NCI-H526 treated with DMSO at 0.1 percent for 48 hours (cell line): ENCODE measurements around the gene ARMC9.
"Not testable (repeated sequence)": the region's sequence is repeated elsewhere in the genome, so short reads cannot be mapped to it uniquely, and the experiment has no call there.

Experiments used
- DNase-seq: peaks from one replicate; lab custom pipeline; 2025; lab: John Stamatoyannopoulos, UW

The ARMC9 gene

GRCh38 chr2:231364061-231364460 is 165.6 kb downstream of the ARMC9 start:
- no peak for DNase-seq

- peak; percentile 56 for DNase-seq
These were observed 166.8 kb downstream of the ARMC9 start for GRCh38 chr2:231364961-231365810.

GRCh38 chr2:231367178-231367577 is 168.7 kb downstream of the ARMC9 start:
- DNase-seq = no peak

- DNase-seq = no peak
These were observed 171.4 kb downstream of the ARMC9 start for GRCh38 chr2:231369580-231370428.

- no peak for DNase-seq
These were observed 172.0 kb downstream of the ARMC9 start for GRCh38 chr2:231370429-231370748.

GRCh38 chr2:231370749-231371429 is 172.5 kb downstream of the ARMC9 start:
- DNase-seq = no peak

- no peak for DNase-seq
These were observed 173.1 kb downstream of the ARMC9 start for GRCh38 chr2:231371430-231372054.

- no peak for DNase-seq
These were observed 173.9 kb downstream of the ARMC9 start for GRCh38 chr2:231372326-231372725.

GRCh38 chr2:231373184-231373583 is 174.8 kb downstream of the ARMC9 start:
- no peak for DNase-seq

- DNase-seq = no peak
These were observed 175.4 kb downstream of the ARMC9 start for GRCh38 chr2:231373786-231374349.

- no peak for DNase-seq
These were observed 176.3 kb downstream of the ARMC9 start for GRCh38 chr2:231374771-231375170.

- not testable (repeated sequence) for DNase-seq
These were observed 177.7 kb downstream of the ARMC9 start for GRCh38 chr2:231375994-231376615.

GRCh38 chr2:231376857-231377256 is 178.4 kb downstream of the ARMC9 start:
- DNase-seq = no peak

- DNase-seq = no peak
These were observed 179.7 kb downstream of the ARMC9 start for GRCh38 chr2:231378026-231378722.

- DNase-seq = no peak
These were observed 181.1 kb downstream of the ARMC9 start for GRCh38 chr2:231379266-231380215.

- DNase-seq = no peak
These were observed 181.9 kb downstream of the ARMC9 start for GRCh38 chr2:231380307-231380706.

GRCh38 chr2:231380991-231381847 is 182.8 kb downstream of the ARMC9 start:
- DNase-seq = no peak

GRCh38 chr2:231382116-231382515 is 183.7 kb downstream of the ARMC9 start:
- DNase-seq = no peak
